HEK293T (cell line): Measurements from ENCODE around the gene TNFSF11.

Source experiments
- CTCF ChIA-PET: fragments of 350-600 bp; formaldehyde crosslinking; extraction: SDS; loops from one replicate; lab custom pipeline; 2021; ENCODE audit warnings: antibody characterized with exemption, inconsistent platforms; lab: Yijun Ruan, JAX
- POLR2A ChIA-PET: fragments of 350-600 bp; formaldehyde crosslinking; extraction: SDS; loops from one replicate; lab custom pipeline; 2020; ENCODE audit warnings: antibody characterized with exemption, inconsistent platforms; lab: Yijun Ruan, JAX
- DNase-seq: peaks from one replicate; pipeline ENCODE4 v3.0.0; 2012; ENCODE audit warnings: mixed read lengths; ENCODE audit errors: extremely low spot score
- ARNT ChIP-seq: fragments of 450-650 bp; IDR thresholded peaks from 2 replicates; pipeline ENCODE4 v1.6.1; 2017; ENCODE audit warnings: mild to moderate bottlenecking
- BHLHE40 ChIP-seq: fragments of 450-650 bp; IDR thresholded peaks from 2 replicates; pipeline ENCODE4 v1.6.1; 2016; ENCODE audit warnings: mild to moderate bottlenecking, moderate library complexity, borderline replicate concordance
- CTBP1 ChIP-seq: fragments of 450-650 bp; IDR thresholded peaks from 2 replicates; pipeline ENCODE4 v1.6.1; 2016; ENCODE audit warnings: borderline replicate concordance
- ELF4 ChIP-seq: fragments of 450-650 bp; IDR thresholded peaks from 2 replicates; pipeline ENCODE4 v1.6.1; 2017; ENCODE audit warnings: antibody characterized with exemption
- FOXA1 ChIP-seq: fragments of 450-650 bp; IDR thresholded peaks from 2 replicates; pipeline ENCODE4 v1.6.1; 2016; ENCODE audit warnings: mild to moderate bottlenecking
- FOXK2 ChIP-seq: fragments of 450-650 bp; IDR thresholded peaks from 2 replicates; pipeline ENCODE4 v1.6.1; 2016; ENCODE audit warnings: mild to moderate bottlenecking
- FOXM1 ChIP-seq: fragments of 450-650 bp; IDR thresholded peaks from 2 replicates; pipeline ENCODE4 v1.6.1; 2017; ENCODE audit warnings: mild to moderate bottlenecking, borderline replicate concordance
- HDGF ChIP-seq: fragments of 450-650 bp; IDR thresholded peaks from 2 replicates; pipeline ENCODE4 v1.6.1; 2017; ENCODE audit warnings: antibody characterized with exemption, borderline replicate concordance
- L3MBTL2 ChIP-seq: fragments of 450-650 bp; conservative IDR thresholded peaks from 2 replicates; pipeline ENCODE4 v1.6.1; 2016; ENCODE audit warnings: mild to moderate bottlenecking
- LEF1 ChIP-seq: fragments of 450-650 bp; IDR thresholded peaks from 2 replicates; pipeline ENCODE4 v1.6.1; 2017; ENCODE audit warnings: mild to moderate bottlenecking, borderline replicate concordance
- NFRKB ChIP-seq: fragments of 450-650 bp; IDR thresholded peaks from 2 replicates; pipeline ENCODE4 v1.6.1; 2016; ENCODE audit warnings: mild to moderate bottlenecking, moderate library complexity
- PKNOX1 ChIP-seq: fragments of 450-650 bp; IDR thresholded peaks from 2 replicates; pipeline ENCODE4 v1.6.1; 2016
- SP1 ChIP-seq: fragments of 450-650 bp; IDR thresholded peaks from 2 replicates; pipeline ENCODE4 v1.6.1; 2017
- SUZ12 ChIP-seq: fragments of 450-650 bp; IDR thresholded peaks from 2 replicates; pipeline ENCODE4 v1.6.1; 2016; ENCODE audit warnings: mild to moderate bottlenecking
- TARDBP ChIP-seq: fragments of 450-650 bp; IDR thresholded peaks from 2 replicates; pipeline ENCODE4 v1.6.1; 2016
- ZNF384 ChIP-seq: fragments of 450-650 bp; IDR thresholded peaks from 2 replicates; pipeline ENCODE4 v1.6.1; 2016

TNFSF11 gene

GRCh38 chr13:42532561-42533335 is 41.2 kb upstream of the TNFSF11 start:
- CTCF ChIA-PET: no interaction called here
- POLR2A ChIA-PET: no interaction called here
- TF ChIP-seq L3MBTL2: no peak
- no peak for TF ChIP-seq HDGF
- no peak for TF ChIP-seq BHLHE40
- no peak for TF ChIP-seq NFRKB
- DNase-seq: no peak

- ChIA-PET CTCF (no interaction called here), POLR2A (no interaction called here)
- DNase-seq: no peak
- TF ChIP-seq FOXK2 (no peak), ARNT (no peak), PKNOX1 (no peak), SP1 (no peak), FOXM1 (no peak), NFRKB (no peak), ELF4 (no peak), CTBP1 (no peak)
Measured at GRCh38 chr13:42533336-42533591, 40.7 kb upstream of the TNFSF11 start.

DNA sequence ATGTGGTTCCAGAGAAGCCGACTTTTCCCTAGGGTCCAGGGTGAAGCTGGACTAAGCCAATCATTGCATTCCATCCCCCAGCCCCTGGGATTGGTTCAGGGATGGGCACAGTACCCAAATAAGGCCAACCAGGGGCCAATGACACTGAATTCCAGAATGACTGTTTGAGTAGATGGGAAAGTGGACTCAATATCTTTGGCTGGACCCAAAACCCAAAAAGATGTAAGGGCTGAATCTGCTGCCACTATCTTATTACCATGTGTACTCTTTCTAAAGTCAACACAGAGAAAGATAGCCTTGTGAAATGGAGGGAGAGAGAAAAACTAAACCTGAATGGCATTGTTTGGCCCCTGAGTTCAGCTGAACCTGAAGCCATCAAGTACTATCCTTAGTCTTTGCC is 39.2 kb upstream of the TNFSF11 start:
- ChIA-PET POLR2A (no interaction called here), CTCF (no interaction called here)
- DNase-seq: no peak
- TF ChIP-seq PKNOX1 (no peak), CTBP1 (no peak), ELF4 (no peak), TARDBP (no peak), HDGF (no peak), FOXM1 (no peak), L3MBTL2 (no peak), SP1 (no peak)

DNA sequence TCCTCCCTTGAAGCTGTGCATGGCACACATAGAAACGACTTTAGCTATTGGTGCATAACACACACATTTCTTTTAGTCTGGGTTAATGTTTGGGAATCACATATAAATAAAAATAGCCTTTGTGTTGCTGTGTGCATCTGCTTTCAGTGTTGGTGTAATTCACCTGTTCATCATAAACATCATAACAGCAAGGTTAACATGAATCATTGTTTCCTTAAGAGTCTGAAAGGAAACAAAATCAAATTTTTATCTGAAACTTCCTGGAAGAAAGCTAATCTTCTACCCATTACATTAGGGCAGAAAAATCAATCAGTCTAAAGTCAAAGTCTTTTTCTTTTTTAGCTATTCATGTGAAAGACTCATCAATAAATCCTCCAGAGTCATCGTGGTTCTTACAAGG is 35.0 kb upstream of the TNFSF11 start:
- no peak for DNase-seq
- TF ChIP-seq FOXK2 (no peak), PKNOX1 (no peak), HDGF (no peak), ARNT (no peak), FOXM1 (no peak), SUZ12 (no peak), TARDBP (no peak), ELF4 (no peak), ZNF384 (no peak)
- CTCF ChIA-PET: no interaction called here
- POLR2A ChIA-PET: no interaction called here

- DNase-seq: no peak
- TF ChIP-seq NFRKB (no peak), CTBP1 (no peak), HDGF (no peak), SP1 (no peak), FOXA1 (no peak), BHLHE40 (no peak), LEF1 (no peak), ARNT (no peak), TARDBP (no peak), ZNF384 (no peak), SUZ12 (no peak), FOXK2 (no peak), L3MBTL2 (no peak), PKNOX1 (no peak), FOXM1 (no peak)
- CTCF ChIA-PET: no interaction called here
- POLR2A ChIA-PET: no interaction called here
Measured at GRCh38 chr13:42539670-42540069, 34.3 kb upstream of the TNFSF11 start.

DNA sequence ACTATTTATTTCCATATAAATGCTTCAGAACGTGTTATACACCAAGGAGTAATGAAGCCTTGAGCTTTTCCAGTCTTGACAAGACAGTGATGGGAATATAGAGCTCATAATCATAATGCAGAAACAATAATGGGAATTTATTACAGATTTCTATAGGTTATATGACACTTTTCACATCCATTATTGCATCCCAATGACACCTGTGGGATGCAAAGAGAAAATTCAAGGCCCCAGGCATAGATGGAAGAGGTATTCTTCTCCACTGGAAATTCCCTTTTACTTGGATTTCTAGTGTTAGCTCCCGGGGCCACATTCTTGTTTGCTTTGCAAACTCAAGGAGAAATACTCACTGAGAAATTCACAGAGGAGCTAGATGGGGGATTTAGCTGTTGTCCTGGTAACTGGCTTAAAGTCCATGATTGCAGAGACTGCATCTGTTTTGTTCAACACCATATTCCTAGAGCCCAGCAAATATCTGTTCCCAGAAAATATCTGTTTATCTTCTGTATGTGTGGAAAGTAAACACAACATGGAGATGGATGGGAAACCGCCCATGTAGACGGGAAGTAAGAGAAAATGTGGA is 30.6 kb upstream of the TNFSF11 start:
- TF ChIP-seq CTBP1: no peak
- no peak for TF ChIP-seq ZNF384
- no peak for TF ChIP-seq LEF1
- TF ChIP-seq ARNT: no peak
- TF ChIP-seq SP1: no peak
- no peak for TF ChIP-seq TARDBP
- no peak for TF ChIP-seq HDGF
- TF ChIP-seq L3MBTL2: no peak
- TF ChIP-seq BHLHE40: no peak
- TF ChIP-seq FOXK2: no peak
- POLR2A ChIA-PET: no interaction called here
- DNase-seq: no peak
- CTCF ChIA-PET: no interaction called here
